Panc1 (cell line): Measurements from ENCODE around the gene HAGH. TPM values are rescaled to one million over a fixed set of nuclear protein-coding genes. Genes with fewer than 3 reads are reported as not detected.

ENCODE experiments used
- ATAC-seq: fragments of 200-7000 bp; cut with Tn5 transposase; 2 replicates; pipeline ENCODE4 v1.9.1; 2020; ENCODE audit warnings: mild to moderate bottlenecking, moderate library complexity
- BruUV-seq: library from RNA; stranded (reverse); fragments of 400-500 nt; replicated peaks from 2 replicates; lab custom pipeline; 2021; lab: Mats Ljungman, UMichigan
- CTCF ChIA-PET: fragments of 300-600 bp; sonication (Branson Sonifier 250); formaldehyde crosslinking; loops from one replicate; lab custom pipeline; 2022; ENCODE audit warnings: antibody characterized with exemption; lab: Charles Lee
- POLR2A ChIA-PET: fragments of 300-600 bp; sonication (Branson Sonifier 250); formaldehyde crosslinking; loops from one replicate; lab custom pipeline; 2022; ENCODE audit warnings: antibody characterized with exemption; lab: Charles Lee
- DNase-seq: peaks from one replicate; pipeline ENCODE4 v3.0.0-alpha.2; 2010; ENCODE audit warnings: low read depth, low spot score
- H3K27ac ChIP-seq: 2 replicates; pipeline ENCODE4 v1.5.1; 2011; ENCODE audit warnings: mild to moderate bottlenecking, low read length, inconsistent platforms
- H3K27me3 ChIP-seq: fragments of 200-500 bp; sonication (Bioruptor generic); 2 replicates; pipeline ENCODE4 v1.6.0; 2014; ENCODE audit warnings: low read length, inconsistent platforms; ENCODE audit not compliant: control insufficient read depth, insufficient read depth
- H3K36me3 ChIP-seq: fragments of 200-500 bp; sonication (Bioruptor generic); 2 replicates; pipeline ENCODE4 v1.5.1; 2014; ENCODE audit warnings: inconsistent platforms, mild to moderate bottlenecking, low read length, moderate library complexity; ENCODE audit not compliant: control insufficient read depth, insufficient read depth
- H3K4me1 ChIP-seq: 2 replicates; pipeline ENCODE4 v1.5.1; 2011; ENCODE audit warnings: inconsistent platforms, mild to moderate bottlenecking, low read length, moderate library complexity; ENCODE audit not compliant: control insufficient read depth, insufficient read depth
- H3K4me3 ChIP-seq, 2 experiments: 2 replicates each; pipeline ENCODE4 v1.5.1; 2011 to 2012; ENCODE audit warnings: low read depth in 2 of 2, low read length in 2 of 2, mild to moderate bottlenecking in 2 of 2, inconsistent platforms in 1 of 2, moderate library complexity in 1 of 2
- H3K9me3 ChIP-seq: fragments of 200-500 bp; sonication (Bioruptor generic); 2 replicates; pipeline ENCODE4 v1.5.1; 2014; ENCODE audit warnings: low read depth, mild to moderate bottlenecking, inconsistent platforms, low read length, moderate library complexity; ENCODE audit not compliant: control insufficient read depth, insufficient read depth
- CTCF ChIP-seq: fragments of 450-650 bp; IDR thresholded peaks from 2 replicates; pipeline ENCODE4 v1.5.1; 2017; ENCODE audit warnings: mild to moderate bottlenecking
- POLR2AphosphoS5 ChIP-seq: IDR thresholded peaks from 2 replicates; pipeline ENCODE4 v1.6.1; 2012; ENCODE audit warnings: mild to moderate bottlenecking, low read depth, low read length, moderate library complexity
- REST ChIP-seq, 2 experiments: IDR thresholded peaks; 2 replicates each; pipeline ENCODE4 v1.6.1; 2011 to 2012; ENCODE audit warnings: low read depth in 2 of 2, control low read depth in 1 of 2, low read length in 1 of 2, mild to moderate bottlenecking in 1 of 2, moderate library complexity in 1 of 2; ENCODE audit not compliant: insufficient read depth in 1 of 2
- SIN3A ChIP-seq: IDR thresholded peaks from 2 replicates; pipeline ENCODE4 v1.6.1; 2012; ENCODE audit warnings: low read depth, mild to moderate bottlenecking, low read length, moderate library complexity, borderline replicate concordance; ENCODE audit not compliant: insufficient read depth
- TCF7L2 ChIP-seq: IDR thresholded peaks from 2 replicates; pipeline ENCODE4 v1.6.1; 2011; ENCODE audit warnings: mild to moderate bottlenecking, low read depth, low read length, inconsistent platforms
- in situ Hi-C: cut with HindIII; loops from 2 replicates; pipeline ENCODE4 v1.10.0; 2016; ENCODE audit warnings: low sequenced_read_pairs, low pct_unique_long_range_greater_than_20kb
- intact Hi-C: fragments of 100-400 bp; cut with micrococcal nuclease; formaldehyde crosslinking; loops from one replicate; pipeline ENCODE4 v1.10.0; 2022; ENCODE audit not compliant: unreplicated experiment
- total RNA-seq: library from RNA; stranded (reverse); gene quantifications from one replicate; pipeline ENCODE4 v1.2.1, GENCODE V29; 2021; ENCODE audit not compliant: unreplicated experiment

Gene HAGH
- total RNA-seq, 1 experiment from 2014 or later, result 58.9 TPM

DNA sequence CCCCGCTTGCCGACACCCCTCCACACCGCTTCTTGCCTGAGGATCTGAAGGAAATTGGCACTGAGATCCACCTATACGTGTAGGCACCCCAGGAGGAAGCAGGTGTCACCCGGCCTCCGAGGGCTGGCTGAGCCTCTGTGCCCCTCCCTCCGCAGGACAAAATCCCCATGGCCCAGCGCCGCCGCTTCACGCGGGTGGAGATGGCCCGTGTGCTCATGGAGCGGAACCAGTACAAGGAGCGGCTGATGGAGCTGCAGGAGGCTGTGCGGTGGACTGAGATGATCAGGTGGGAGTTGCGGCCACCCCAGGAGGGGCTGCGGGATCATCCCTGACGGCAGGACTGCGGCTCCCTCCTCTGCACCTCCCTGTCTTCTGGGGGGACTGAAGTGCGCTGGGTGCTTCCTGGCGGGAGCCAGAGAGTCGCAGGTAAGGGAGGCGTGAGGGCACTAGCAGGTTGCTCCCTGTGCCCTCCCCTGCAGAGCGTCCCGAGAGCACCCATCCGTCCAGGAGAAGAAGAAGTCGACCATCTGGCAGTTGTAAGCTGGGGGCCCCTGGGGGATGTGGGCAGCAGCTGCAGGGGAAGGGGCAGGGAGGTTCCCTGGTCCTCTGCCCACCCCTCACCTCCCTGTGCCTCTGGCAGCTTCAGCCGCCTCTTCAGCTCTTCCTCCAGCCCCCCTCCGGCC lies 64.3 kb downstream of the HAGH start:
- in situ Hi-C loops (no loop called here), intact Hi-C loops (no loop called here)
- H3K9me3 ChIP-seq, result no peaks in the 10 kb centered on the region
- BruUV-seq, result no TSS peak
- H3K4me3 ChIP-seq, result no peak overlapping the region
- DNase-seq (no peak), ATAC-seq (no peak)
- no peaks in the 10 kb centered on the region; the same call in 1 of the 2 replicates for H3K36me3 ChIP-seq
- no peak overlapping the region for H3K27ac ChIP-seq
- ChIA-PET CTCF (no interaction called here), POLR2A (no interaction called here)
- H3K4me1 ChIP-seq, result no peaks in the 10 kb centered on the region
- H3K27me3 ChIP-seq, result no peaks in the 10 kb centered on the region
- TF ChIP-seq REST (IDR thresholded peaks at IDR 0.05; ENCODE audit: insufficient read depth in 1 of 2, low read depth in 2 of 2, low read length in 1 of 2) (no peak), SIN3A (no peak), CTCF (no peak), POLR2AphosphoS5 (no peak), TCF7L2 (no peak)

- DNase-seq (no peak), ATAC-seq (no peak)
- Histone ChIP-seq H3K4me1 (no peaks in the 10 kb centered on the region), H3K4me3 (no peak overlapping the region), H3K27me3 (no peaks in the 10 kb centered on the region), H3K36me3 (no peaks in the 10 kb centered on the region; the same call in 1 of the 2 replicates), H3K9me3 (no peaks in the 10 kb centered on the region), H3K27ac (no peak overlapping the region)
- ChIA-PET POLR2A (no interaction called here), CTCF (no interaction called here)
- in situ Hi-C loops, result no loop called here
- BruUV-seq, result no TSS peak
- intact Hi-C loops, result no loop called here
- TF ChIP-seq REST (IDR thresholded peaks at IDR 0.05; ENCODE audit: insufficient read depth in 1 of 2, low read depth in 2 of 2, low read length in 1 of 2), result no peak
Observed at GRCh38 chr16:1761751-1762150, 64.9 kb downstream of the HAGH start.
